GM18505 (cell line): ENCODE results near the gene DDX51.

Source experiments
- ATAC-seq: cut with Tn5 transposase; IDR thresholded peaks from one replicate; pipeline ENCODE4 v1.9.1; 2021; ENCODE audit not compliant: unreplicated experiment
- POLR2A ChIP-seq: IDR thresholded peaks from 4 replicates; pipeline ENCODE4 v1.6.1; 2011; ENCODE audit warnings: borderline replicate concordance; ENCODE audit not compliant: insufficient read depth, insufficient read length; ENCODE audit errors: extremely low read depth

The DDX51 gene

DNA sequence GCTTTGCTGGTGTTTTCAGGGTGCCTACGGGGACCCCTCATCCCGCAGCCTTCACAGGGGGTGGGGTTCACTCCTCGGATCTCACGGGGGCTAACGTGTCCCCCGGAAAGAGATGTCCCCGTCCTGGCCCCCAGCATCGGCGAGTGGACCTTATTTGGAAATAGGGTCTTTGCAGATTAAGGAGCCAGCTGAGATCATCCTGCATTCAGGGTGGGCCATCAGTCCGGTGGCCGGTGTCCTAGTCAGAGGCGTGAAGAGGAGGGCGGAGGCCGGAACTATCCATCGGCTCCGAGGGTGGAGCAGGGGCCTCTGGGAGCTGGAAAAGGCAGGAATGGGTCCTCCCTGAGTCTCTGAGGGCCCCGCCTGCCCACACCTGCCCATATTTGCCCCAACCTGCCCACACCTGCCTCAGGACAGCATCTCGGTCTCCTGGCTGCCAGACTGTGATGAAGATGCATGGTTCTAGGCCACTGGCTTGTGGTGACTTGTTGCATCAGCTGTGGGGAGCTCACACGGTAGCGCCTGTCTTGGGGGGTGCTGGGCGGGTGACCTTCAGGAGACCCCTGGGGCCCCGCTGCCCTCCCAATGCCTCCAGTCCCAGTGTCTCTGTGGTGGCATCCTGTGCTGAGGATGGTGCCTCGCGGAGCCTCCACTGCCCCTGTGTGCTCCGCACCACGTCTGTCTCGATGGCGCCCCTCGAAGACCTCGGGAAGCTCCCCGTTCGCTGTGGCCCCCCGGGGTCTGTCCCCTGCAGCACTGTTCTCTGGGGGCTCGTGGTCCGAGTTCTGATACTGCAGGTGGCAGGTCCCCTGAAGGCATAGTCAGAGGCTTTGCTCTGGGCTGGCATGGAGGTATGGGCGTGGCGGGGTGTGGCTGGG is 14.8 kb upstream of the DDX51 start:
- no peak for ATAC-seq
- no peak for TF ChIP-seq POLR2A

GRCh38 chr12:132157733-132158409 is 13.8 kb upstream of the DDX51 start:
- ATAC-seq, result no peak
- TF ChIP-seq POLR2A, result no peak

DNA sequence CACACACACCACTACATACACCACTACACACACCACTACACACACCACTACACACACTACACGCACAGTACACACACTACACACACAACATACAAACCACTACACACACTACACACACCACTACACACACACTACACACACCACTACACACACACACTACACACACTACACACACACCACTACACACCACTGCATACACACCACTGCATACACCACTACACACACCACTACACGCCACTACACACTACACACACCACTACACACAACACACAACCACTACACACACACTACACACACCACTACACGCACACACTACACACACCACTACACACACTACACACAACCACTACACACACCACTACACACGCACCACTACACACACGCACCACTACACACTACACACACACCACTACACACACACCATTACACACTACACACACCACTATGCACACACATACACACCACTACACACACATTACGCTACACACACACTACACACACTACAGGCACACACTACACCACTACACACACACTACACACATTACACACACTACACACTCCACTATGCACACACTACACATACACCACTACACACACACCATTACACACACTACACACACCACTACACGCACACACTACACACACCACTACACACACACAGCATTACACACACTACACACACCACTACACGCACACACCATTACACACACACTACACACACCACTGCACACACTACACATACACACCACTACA is 12.6 kb upstream of the DDX51 start:
- ATAC-seq, result no peak
- no peak for TF ChIP-seq POLR2A

- no peak for ATAC-seq
- no peak for TF ChIP-seq POLR2A
Observed at GRCh38 chr12:132155771-132156572, 11.9 kb upstream of the DDX51 start.

- ATAC-seq, result no peak
Observed at GRCh38 chr12:132154941-132155770, 11.0 kb upstream of the DDX51 start.

DNA sequence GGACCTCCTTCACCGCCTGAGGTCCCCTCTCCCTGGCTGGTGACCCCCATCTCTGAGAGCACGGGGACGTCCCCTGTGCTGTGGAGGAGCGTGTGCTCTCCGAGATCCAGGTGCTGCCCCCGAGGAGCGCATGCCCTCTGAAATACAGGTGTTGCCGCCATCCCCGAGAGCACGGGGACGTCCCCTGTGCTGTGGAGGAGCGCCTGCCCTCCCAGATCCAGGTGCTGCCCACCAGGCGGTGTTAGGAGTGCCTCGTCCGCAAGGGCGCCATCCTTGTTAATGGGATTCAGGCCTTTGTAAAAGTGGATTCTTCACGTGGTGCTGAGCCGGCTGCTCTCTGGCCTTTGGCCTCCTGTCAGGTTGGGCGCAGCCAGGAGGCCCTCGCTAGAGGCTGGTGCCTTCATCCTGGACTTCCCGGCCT is 10.2 kb upstream of the DDX51 start:
- no peak for TF ChIP-seq POLR2A
- ATAC-seq, result peak; percentile 11

More at GRCh38 chr12:132154941-132155770, 11.0 kb upstream of the DDX51 start:
- no peak for TF ChIP-seq POLR2A

- ATAC-seq, result peak; percentile 76
- no peak for TF ChIP-seq POLR2A
Observed at GRCh38 chr12:132153501-132154340, 9.6 kb upstream of the DDX51 start.

DNA sequence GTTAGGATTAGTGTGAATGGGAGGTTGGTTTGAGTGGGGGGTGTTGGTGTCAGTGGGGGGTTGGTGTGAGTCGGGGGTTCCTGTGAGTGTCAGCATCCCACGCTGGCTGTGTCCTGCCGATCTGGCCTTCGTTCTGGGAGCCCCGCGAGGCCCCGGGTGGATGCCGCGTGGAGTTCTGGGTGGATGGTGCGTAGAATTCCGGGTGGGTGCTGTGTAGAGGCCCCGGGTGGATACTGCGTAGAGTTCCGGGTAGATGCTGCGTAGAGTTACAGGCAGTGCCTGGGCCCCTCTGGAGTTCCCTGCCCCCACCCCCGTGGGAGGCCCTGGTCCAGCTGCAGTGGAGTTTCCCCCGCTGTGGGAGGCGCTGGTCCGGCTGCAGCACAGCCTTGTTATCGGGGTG is 8.8 kb upstream of the DDX51 start:
- ATAC-seq, result no peak
- no peak for TF ChIP-seq POLR2A

GRCh38 chr12:132152411-132152821 is 8.3 kb upstream of the DDX51 start:
- TF ChIP-seq POLR2A, result no peak

GRCh38 chr12:132151766-132152410 is 7.8 kb upstream of the DDX51 start:
- TF ChIP-seq POLR2A, result no peak
- no peak for ATAC-seq

More at GRCh38 chr12:132152411-132152821, 8.3 kb upstream of the DDX51 start:
- no peak for ATAC-seq
